ENCODE results near the gene SCN1B.
"Not testable (repeated sequence)": the region's sequence is repeated elsewhere in the genome, so short reads cannot be mapped to it uniquely, and the experiment has no call there.

Gene SCN1B

DNA sequence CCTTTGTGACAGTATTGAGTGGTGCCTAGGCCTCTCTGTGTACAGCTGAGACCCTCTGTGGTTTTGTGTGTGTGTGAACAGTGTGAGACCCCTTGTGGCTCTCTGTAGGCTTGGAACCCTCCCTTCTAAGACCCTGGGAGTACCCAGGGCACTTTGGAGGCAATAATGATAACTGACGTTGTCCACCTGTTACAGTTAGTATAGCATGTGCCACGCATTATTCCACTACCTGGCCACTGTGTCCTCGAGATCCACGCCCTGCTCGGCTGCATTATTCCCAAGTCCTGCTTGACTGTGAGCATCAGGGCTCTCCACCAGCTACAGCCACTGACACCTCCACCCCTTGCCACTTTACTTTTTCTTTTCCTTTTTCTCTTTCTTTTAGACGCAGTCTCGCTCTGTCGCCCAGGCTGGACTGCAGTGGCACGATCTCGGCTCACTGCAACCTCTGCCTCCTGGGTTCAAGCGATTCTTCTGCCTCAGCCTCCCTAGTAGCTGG lies 28.2 kb upstream of the SCN1B start:
- no peak for FAIRE-seq

DNA sequence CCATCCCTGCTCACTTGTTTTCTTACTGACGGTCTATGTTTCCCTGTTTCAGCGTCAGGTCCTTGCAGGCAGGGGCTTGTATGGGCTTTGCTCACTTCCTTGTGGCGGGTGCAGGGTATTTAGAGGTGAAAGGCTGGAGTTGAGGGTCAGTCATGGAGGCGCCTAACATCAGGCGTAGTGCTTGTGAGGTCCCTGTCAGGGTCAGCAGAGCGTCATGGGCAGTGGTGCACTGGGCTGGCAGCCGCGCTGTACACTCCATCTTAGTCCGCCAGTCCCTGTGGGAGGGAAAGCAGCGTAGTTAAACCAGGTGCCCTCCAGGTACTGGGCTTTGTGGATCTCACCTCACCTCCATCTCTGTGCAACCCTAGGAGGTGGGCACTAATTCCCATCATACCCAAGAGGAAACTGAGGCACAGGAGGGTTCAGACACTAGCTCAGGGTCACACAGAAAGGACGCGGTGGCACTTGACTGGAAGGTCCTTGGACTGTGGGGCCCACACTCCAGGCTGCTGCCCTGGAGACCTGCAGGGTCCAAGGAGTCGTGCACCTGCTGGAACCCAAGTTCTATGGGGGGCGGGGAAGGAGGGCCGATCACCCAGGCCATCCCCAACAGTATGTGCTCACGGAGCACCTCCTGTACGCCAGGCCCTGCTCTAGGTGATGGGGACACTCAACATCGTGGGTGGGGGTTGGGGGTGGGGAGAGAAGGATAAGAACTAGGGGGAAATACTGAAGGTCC lies 25.6 kb upstream of the SCN1B start:
- FAIRE-seq: no peak

DNA sequence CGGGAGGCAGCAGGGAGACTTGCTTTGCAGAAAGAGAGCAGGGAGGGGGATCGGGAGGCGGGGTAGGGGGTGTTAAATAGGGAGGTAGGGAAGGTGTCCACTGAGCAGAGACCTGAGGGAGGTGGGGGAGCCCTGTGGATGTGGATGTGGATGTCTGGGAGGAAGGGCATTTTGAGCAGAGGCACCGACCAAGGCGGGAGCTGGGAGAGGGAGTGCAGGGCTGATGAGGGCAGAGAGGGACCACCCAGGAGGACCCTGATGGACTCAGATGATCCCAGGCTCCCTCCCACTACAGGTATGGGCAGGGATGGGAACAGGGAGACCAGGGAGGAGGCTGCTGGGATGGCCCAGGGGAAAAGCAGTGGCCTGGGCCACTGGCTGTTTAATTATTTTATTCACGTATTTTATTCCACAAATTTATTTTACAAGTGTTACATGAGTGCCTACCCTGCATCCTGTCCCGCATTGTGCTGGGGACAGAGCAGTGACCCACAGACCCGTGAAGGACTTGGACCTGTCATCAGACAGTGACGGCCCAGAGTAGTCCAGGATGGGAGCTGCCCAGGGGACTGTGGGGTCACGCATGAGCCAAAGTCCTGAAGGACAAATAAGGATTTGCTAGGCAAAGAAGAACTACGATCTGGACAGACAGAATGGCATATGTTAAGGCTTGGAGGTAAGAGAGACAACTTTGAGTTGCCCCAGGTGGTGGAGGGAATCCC lies 24.9 kb upstream of the SCN1B start:
- FAIRE-seq: no peak

DNA sequence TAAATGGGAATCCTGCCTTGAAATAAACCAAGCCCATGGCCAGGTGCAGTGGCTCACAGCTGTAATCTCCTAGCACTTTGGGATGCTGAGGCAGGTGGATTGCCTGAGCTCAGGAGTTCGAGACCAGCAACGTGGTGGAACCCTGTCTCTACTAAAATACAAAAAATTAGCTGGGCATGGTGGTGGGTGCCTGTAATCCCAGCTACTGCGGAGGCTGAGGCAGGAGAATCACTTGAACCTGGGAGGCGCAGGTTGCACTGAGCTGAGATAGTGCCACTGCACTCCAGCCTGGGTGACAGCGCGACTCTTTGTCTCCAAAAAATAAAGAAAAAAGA lies 24.3 kb upstream of the SCN1B start:
- FAIRE-seq: not testable (repeated sequence)

DNA sequence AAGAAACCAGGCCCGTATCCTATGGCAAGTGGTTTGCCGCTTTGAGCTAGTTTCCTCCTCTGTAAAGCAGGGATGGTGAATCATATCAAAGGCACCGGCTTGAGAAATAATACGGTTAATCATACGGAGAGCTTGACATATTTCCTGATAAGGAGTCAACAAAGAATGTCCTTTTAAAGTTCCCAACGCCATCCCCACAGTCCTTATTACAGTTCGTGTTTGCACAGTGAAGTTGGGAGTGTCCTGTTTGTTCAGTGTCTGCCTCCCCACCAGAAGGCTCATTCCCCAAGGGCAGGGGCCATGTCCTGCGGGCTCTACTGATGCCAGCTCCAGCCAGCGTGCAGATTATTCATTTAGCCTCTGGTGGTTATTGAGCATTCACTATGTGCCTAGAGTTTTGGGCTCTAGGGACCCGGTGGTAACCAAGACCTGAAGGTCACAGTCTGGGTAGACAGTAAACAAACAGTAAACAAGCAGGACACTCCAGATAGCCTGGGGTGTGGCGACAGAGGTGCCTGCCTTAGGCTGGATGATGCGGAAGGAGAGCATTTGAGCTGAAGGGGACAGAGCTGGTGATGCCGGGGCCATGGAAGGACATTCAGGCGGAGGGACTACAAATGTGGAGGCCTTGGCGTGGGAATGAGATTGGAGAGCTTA lies 23.8 kb upstream of the SCN1B start:
- no peak for FAIRE-seq

DNA sequence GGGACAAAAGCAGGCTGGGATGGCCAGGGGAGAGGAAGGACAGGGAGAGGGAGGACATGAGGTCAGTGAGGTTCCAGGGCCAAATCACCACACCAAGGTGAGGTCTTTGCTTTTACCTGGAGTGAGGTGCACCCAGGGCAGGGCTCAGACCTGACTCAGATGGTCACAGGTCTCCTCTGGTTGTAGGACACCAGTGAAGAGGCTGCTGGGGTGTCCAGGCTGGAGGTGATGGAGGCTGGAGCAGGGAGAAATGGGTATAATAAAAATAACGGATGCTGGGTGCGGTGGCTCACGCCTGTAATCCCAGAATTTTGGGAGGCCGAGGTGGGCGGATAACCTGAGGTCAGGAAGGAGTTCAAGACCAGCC lies 23.3 kb upstream of the SCN1B start:
- FAIRE-seq: no peak

DNA sequence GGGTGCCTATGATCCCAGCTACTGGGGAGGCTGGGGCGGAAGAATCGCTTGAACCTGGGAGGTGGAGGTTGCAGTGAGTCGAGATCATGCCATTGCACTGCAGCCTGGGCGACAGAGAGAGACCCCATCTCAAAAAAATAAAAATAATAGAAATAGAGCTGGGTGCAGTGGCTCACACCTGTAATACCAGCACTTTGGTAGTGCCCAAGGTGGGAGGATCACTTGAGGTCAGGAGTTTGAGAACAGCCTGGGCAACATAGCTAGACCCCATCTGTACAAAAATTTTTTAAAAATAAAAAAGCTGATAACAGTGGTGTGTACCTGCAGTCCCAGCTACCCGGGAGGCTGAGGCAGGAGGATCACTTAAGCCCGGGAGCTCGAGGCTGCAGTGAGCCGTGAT lies 22.8 kb upstream of the SCN1B start:
- FAIRE-seq: not testable (repeated sequence)

DNA sequence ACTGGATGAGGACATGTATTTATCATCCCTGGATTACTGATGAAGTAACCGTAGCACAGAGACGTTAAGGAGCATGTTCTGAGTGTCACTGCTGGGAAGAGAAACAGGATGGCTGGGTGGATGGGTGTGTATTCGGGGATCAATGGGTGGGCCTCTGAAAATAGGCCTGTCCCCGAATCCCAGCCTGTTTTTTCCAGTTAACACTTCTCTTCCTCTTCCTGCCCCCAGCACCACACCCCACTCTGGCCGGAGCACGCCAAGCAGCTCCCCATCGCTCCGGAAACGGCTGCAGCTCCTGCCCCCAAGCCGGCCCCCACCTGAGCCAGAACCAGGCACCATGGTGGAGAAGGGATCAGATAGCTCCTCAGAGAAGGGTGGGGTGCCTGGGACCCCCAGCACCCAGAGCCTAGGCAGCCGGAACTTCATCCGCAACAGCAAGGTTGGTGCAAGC lies 21.4 kb upstream of the SCN1B start:
- no peak for FAIRE-seq

DNA sequence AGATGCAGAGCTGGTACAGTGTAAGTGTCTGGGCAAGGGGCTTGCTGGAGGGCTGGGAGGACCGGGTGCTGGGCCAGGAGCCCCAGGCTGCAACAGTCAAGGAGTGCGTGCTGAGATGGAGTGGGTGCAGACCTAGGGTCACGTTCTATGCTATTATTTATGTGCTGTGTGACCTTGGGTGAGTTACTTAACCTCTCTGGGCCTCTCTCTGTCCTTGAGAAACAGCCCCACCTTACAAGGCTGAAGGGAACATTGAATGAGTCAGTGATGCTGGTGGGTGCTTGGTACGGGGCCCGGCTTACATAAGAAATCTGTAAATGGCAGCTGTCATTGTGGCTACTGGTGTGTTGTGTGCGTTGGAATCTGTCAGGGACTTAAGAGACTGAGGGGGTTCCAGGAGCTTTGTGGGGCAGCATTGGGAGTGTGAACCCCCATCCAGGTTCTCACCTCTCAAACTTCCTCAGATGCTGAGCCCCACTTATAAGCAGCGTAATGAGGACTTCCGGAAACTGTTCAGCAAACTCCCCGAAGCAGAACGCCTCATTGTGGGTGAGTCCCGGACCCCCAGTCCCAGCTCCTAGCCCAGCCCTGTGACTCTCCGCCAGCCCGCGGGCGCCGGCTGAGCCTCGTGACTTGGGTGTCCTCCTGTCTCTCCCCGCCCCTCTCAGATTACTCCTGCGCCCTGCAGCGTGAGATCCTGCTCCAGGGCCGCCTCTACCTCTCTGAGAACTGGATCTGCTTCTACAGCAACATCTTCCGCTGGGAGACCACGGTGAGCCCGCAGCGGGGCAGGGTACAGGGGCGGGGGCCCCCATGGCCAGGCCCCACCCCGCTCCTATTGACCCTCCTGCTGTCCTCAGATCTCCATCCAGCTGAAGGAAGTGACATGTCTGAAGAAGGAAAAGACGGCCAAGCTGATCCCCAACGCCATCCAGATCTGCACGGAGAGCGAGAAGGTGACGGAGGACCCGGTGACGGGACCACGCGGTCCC lies 20.6 kb upstream of the SCN1B start:
- no peak for FAIRE-seq

DNA sequence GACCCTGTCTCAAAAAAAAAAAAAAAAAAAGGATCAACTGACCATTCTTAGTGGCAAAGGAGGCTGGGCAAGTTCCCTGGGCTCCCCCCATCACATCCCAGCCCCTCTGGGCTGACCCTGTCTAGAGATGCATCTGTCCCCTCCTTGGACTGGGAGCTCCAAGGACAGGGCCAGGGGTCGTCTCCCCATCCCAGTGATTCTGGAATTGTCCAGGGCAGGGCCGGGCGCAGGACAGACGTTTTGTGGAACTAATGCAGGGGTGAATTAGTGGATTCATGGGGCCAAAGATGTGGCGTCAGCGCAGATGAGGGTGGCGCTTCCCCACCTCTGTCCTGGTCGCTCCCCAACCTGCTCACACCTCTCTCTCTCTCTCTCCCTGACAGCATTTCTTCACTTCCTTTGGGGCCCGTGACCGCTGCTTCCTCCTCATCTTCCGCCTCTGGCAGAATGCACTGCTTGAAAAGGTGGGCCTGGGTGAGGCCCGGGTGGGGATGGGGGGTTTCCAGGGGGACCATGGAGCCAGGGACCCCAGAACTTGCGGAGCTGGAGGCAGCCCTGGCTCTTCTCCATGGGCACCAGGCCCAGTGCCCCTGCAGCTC lies 19.1 kb upstream of the SCN1B start:
- FAIRE-seq: no peak

DNA sequence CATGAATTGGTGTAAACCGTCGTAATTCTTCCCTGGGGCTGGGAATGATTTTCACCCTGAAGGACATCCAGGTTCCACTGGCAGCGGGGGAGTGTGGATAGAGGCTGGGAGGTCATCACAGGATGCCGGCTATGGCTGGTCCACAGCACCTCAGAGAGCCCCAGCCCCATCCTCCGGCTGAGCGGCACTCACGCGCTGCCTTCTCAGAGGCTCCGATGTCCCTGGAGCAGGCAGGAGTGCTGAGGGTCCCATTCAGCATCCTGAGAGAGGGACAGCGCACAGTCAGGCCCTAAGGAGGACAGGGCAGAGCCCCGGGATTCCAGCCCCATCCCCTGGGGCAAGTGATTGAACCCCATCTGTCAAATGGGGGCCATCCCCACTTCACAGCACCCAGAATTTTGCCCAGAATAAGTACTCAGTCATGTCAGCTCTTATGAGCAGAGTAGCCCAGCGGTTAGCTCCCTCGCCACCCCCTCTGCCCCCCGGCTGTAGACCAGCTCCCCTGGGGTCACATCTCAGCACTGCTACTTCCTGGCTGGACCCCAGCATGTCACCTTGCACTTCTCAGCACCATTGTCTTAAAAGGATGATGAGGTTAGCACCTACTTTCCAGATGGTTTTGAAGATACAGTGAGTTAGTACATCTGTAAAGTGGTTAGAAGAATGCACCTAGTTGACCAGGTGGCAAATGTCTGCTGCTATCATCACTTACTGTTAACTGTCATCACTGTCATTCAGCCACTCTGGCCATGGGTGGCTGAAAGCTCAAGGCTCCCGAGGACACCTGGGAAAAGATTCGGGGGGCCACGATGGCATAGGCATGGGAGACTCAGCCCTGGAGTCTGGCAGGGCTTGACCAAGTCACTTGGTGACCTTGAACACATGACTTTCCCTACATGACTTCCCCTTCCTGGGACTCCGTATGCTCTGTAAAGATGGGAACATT lies 18.3 kb upstream of the SCN1B start:
- no peak for FAIRE-seq

DNA sequence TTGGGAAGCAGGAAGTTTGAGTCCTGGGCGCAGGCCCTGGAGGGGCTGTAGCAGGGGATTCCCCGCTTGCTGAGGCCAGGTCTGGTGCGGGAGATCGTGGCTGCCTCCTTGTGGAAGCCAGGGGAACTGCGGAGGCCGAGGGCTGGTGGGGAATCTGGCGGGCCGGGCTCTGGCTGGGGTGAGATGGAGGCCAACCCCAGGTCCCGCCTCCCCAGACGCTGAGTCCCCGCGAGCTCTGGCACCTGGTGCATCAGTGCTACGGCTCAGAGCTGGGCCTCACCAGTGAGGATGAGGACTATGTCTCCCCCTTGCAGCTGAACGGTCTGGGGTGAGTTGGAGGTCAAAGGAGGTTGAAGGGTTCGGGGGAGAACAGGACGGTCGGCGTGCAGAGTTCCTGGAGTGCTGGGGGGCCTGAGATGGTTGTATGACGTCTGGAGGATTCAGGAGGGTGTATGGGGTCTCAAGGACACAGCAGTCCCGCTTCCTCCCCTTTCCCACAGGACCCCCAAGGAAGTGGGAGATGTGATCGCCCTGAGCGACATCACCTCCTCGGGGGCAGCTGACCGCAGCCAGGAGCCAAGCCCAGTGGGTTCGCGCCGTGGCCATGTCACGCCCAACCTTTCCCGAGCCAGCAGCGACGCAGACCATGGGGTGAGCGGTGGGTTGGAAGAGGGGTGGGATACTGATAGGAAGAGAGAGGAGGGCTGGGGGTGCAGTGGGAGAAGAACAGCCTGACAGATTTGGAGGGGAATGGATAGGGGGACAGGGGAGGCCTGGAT lies 17.0 kb upstream of the SCN1B start:
- FAIRE-seq: no peak

DNA sequence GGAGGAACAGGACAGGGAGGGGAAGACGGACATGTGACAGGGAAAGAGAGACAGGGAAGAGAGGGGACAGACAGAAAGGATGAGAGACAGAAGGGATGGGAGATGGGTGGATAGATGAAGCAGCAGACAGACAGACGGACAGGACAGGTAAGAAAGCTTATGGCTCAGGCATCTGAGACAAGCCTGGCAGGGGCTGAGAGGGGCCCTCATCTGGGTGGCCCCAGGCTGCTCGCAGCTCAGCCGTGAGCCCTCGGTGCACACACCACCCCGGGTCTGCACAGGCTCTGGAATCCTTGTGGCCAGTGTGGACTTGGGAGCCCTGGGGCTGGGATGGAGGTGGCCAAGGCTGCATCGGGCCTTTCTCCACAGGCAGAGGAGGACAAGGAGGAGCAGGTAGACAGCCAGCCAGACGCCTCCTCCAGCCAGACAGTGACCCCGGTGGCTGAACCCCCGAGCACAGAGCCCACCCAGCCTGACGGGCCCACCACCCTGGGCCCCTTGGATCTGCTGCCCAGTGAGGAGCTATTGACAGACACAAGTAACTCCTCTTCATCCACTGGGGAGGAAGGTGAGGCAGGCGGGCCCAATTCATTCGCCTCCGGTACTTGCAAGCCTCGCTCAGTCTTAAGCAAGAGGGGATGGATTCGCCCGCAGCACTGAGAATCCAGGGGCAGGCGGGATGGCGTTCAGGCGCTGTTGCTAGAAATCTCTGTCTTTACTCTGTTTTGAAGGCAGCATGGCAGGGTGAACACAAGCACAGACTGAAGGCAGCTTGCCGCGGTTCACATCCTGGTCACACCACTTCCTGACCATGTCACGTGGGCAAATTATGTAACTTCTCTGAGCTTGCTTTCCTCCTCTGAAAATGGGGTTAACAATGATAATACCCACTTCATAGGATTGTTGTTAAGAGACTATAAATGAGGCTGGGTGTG lies 16.2 kb upstream of the SCN1B start:
- no peak for FAIRE-seq

DNA sequence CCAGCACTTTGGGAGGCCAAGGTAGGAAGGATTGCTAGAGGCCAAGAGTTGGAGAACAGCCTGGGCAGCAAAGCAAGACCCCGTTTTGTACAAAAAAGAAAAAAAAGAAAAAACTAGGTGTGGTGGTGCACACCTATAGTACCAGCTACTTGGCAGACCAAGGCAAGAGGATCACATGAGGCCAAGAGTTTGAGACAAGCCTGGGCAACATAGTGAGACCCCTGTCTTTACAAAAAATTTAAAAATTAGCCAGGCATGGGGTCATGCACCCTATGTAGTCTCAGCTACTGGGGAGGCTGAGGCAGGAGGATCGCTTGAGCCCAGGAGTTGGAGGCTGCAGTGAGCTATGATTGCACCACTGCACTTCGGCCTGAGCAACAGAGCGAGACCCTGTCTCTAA lies 15.5 kb upstream of the SCN1B start:
- not testable (repeated sequence) for FAIRE-seq

DNA sequence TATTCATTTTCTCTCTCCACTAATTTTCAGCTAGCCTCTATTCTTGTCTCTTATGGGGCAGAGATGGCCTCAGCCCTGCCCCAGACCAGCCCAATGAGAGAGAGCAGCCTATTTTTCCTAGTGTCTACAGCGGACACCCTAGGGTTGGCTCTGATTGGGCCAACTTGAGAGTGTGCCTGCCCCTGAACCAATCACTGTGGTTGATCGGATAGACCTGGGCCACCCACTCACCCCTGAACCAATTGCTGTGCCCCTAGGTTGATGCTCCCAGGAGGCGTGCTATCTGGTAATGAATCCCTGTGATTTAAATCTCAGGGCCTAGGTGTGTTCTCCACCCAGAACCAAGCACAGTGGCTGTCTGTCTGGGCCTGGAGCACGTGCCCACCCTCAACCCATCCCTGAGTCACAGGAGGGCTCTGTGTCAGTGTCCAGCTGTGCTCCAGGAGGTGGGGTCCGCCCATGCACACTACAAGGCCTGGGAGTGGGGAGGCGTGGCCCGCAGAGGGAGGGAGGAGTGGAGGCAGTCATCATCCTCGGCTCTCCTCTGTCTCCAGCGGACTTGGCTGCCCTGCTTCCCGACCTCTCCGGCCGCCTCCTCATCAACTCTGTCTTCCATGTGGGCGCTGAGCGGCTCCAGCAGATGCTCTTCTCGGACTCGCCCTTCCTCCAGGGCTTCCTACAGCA lies 14.9 kb upstream of the SCN1B start:
- no peak for FAIRE-seq

DNA sequence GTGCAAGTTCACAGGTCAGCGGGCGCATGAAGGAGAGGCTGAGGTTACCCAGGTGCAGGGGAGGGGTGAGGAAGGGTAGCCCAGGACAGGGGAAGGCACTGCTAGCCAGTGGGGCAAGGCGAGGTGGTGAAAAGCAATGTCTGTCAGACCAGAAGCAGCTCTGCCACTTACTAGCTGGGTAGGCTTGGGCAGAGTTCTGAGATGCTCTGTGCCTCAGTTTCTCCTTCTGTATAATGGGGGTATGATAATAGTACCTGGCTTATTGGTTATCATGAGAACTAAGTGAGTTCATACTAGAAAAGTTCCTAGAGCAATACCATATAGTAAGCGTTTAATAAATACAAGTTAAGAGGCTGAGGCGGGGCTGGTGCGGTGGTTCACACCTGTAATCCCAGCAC lies 14.3 kb upstream of the SCN1B start:
- no peak for FAIRE-seq

DNA sequence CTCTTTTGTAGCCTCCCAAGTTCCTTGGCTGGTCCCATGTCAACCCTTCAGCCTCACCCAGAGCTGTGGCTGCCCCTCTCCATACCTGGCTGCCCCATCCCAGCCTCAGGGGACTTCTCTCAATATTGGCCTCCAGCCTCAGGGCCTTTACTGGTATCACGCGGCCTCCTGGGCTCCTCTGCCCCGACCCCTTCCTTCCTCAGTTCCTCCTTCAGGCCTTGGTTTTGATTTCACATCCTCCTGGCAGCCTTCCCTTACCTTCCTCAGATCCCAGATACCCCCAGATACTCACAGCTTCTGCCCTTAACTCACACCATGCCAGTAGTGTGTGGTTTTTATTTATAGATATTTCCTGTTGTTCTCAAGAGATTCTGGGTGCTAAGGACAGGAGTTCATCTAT lies 12.8 kb upstream of the SCN1B start:
- no peak for FAIRE-seq

DNA sequence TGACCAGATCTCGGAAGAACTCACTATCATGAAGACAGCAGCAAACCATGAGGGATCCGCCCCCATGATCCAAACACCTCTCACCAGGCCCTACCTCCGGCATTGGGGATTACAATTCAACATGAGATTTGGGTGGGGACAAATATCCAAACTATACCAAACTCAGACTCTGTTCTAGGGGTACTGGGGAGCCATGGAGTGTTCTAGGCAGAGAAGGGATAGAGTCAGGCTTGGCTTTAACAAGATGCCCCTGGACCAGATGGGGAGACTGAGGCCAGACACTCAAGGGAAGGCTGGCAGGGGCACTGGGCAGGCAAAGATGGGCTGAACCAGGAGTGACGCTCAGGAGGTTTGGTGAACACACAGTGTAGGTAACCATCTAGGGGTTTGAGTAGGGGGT lies 11.9 kb upstream of the SCN1B start:
- FAIRE-seq: no peak

DNA sequence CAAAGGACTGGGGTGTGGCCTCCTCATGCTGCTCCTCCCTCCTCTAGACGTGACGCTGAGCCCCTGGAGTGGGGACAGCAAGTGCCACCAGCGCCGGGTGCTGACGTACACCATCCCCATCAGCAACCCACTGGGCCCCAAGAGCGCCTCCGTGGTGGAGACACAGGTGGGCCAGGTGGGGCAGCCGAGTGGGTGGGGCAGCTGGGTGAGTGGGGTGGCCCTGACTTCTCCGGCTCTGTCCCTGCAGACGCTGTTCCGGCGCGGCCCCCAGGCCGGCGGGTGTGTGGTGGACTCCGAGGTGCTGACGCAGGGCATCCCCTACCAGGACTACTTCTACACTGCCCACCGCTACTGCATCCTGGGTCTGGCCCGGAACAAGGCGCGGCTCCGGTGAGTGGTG lies 11.1 kb upstream of the SCN1B start:
- FAIRE-seq: no peak

Data from TTC549 (cell line).